Breast epithelium (tissue), 3 donors: ENCODE data around the gene LEMD1.

Experiments
- CTCF ChIP-seq, 3 donors: fragments of 450-650 bp; IDR thresholded peaks; one replicate each; pipeline ENCODE4 v1.5.1; 2016 to 2017; ENCODE audit warnings: antibody characterized with exemption in 3 of 3, mild to moderate bottlenecking in 3 of 3, moderate library complexity in 3 of 3
- POLR2A ChIP-seq: fragments of 450-650 bp; IDR thresholded peaks from one replicate; pipeline ENCODE4 v1.6.1; 2016; ENCODE audit warnings: antibody characterized with exemption, mild to moderate bottlenecking, moderate library complexity
- POLR2AphosphoS5 ChIP-seq, 3 donors: sonication (generic); formaldehyde crosslinking; IDR thresholded peaks; one replicate each; pipeline ENCODE4 v1.6.1; 2017; ENCODE audit warnings: antibody characterized with exemption in 3 of 3

GRCh38 chr1:205353612-205354011, 68.2 kb downstream of the LEMD1 start:
- no peak for TF ChIP-seq CTCF (IDR thresholded peaks at IDR 0.05)
- no peak for TF ChIP-seq POLR2A
- no peak for TF ChIP-seq POLR2AphosphoS5 (IDR thresholded peaks at IDR 0.05)
